Pancreas (tissue), 10 donors: ENCODE data around the gene TLR8. TPM values are rescaled to one million over a fixed set of nuclear protein-coding genes. Genes with fewer than 3 reads are reported as not detected.

Experiments
- ATAC-seq, 4 donors: fragments of 200-7000 bp; cut with Tn5 transposase; one replicate each; pipeline versions ENCODE4 v1.8.0 to v1.9.1; 2020; ENCODE audit warnings: mild to moderate bottlenecking in 4 of 4, moderate library complexity in 4 of 4
- DNase-seq, 6 donors: peaks; one replicate each; pipeline ENCODE4 v3.0.0-alpha.2; 2020
- FAIRE-seq: peaks from 2 replicates; lab custom pipeline; 2012; peaks lifted over from hg19 to GRCh38; lab: Jason Lieb, UNC
- H3K27ac ChIP-seq, 4 donors: fragments of 200-600 bp; sonication (generic); 1 replicate in 3 of 4; 2 replicates in 1 of 4; pipeline versions ENCODE4 v1.5.0 to v1.8.0; 2020
- H3K27me3 ChIP-seq, 4 donors: fragments of 200-600 bp; one replicate each; pipeline ENCODE4 v1.8.0; 2021
- H3K36me3 ChIP-seq, 3 donors: fragments of 200-600 bp; sonication (generic) in 1 of 3; one replicate each; pipeline versions ENCODE4 v1.5.0 to v1.8.0; 2020 to 2021
- H3K4me1 ChIP-seq, 3 donors: fragments of 200-600 bp; one replicate each; pipeline ENCODE4 v1.8.0; 2021
- H3K4me3 ChIP-seq, 4 donors: fragments of 200-600 bp; sonication (generic) in 2 of 4; one replicate each; pipeline versions ENCODE4 v1.5.0 to v1.8.0; 2020 to 2021
- H3K9me3 ChIP-seq, 4 donors: fragments of 200-600 bp; one replicate each; pipeline ENCODE4 v1.8.0; 2021
- whole genome bisulfite sequencing, 2 donors: extraction: QIAGEN DNeasy Blood & Tissue Kit; methylation state at CpG; one replicate each; pipeline ENCODE4 v1.1.7; 2013; 5-methylcytosine and 5-hydroxymethylcytosine counted together
- intact Hi-C, 3 donors: fragments of 100-400 bp; cut with DNase I; formaldehyde crosslinking; loops; one replicate each; pipeline versions ENCODE4 v1.11.1 to v1.14.2; 2022
- polyA plus RNA-seq, 2 donors: library from polyadenylated mRNA; stranded (reverse); fragments of 200-250 nt; gene quantifications; one replicate each; pipeline ENCODE4 v1.2.3, GENCODE V29; 2013
- total RNA-seq, 6 donors: library from RNA; stranded (reverse); fragmentation: NEBNext Ultra II Directional in 4 of 6; extraction: Animal tissue kit (Norgen Biotek cat#: 25700) in 4 of 6; gene quantifications; one replicate each; pipeline versions ENCODE4 v1.2.1 to v1.2.4, GENCODE V29; 2021 to 2023
- TF ChIP-seq, protein P1 (sequence below), 4 donors: fragments of 200-600 bp; sonication (generic) in 3 of 4; IDR thresholded peaks; one replicate each; pipeline versions ENCODE4 v1.5.0 to v1.8.0; 2021; ENCODE audit warnings: antibody characterized with exemption in 4 of 4
- donor health status: healthy with polysubstance abuse.
- donor health status: DM: no; HTN: no; CAD: no; lungs with moderate emphysema.
- donor health status: DM: no; HTN: no; CAD: no.
- donor health status: control.
- donor health status: control.
- donor health status: Bipolar disorder and iron deficiency.
- donor health status: DM: yes; HTN: yes; CAD: no.
- donor health status: DM: no; HTN: no; CAD: no.
- donor health status: DM: no; HTN: no; CAD: no.
- donor health status: DM: yes; HTN: yes; CAD: no.

The TLR8 gene
- total RNA-seq: 1 to 10 TPM in 2 of 6 donors, under 1 TPM in 4; 0.05 to 2.0 (median 0.47) TPM
- under 1 TPM; 0.04 to 0.05 TPM for polyA plus RNA-seq

DNA sequence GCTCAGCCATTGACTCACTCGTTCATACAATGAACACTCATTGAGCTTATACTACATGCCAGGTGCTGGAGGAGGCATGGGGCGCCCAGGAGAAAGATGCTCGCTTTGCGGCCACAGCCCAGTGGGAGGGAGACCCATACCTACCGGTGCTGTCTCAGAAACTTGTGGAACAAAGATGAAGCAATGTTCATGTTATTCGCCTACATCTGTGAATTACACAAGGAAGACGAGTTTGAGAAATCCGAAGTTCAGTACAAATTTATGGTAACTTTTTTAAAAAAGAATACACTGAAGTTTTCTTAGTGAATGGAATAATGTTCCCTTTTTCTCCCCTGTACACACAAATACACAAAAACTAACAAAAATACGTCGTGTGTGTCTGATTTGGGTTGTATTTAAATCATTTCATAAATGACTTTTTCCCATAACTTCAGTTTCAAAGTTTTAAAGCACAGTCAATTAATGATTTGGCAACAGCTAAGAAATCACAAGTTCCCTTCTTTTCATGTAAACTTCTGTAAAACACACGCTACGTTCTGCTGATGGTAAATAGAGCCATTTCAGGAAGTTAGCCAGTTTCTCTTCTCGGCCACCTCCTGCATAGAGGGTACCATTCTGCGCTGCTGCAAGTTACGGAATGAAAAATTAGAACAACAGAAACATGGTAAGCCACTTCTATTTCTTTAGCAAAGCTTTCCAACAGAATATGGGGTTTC is at the start of gene TLR8:
Gene TLR8, plus strand, starts transcription at position 575 of the 716 bp plus-strand sequence. Its CDS starts 87 bp downstream, at position 662.
- Histone ChIP-seq H3K36me3 (no peaks in the 10 kb centered on the region), H3K27ac (no peak within 1 kb of the TSS), H3K4me3 (no peak within 1 kb of the TSS), H3K9me3 (no peaks in the 10 kb centered on the region), H3K4me1 (no peaks in the 10 kb centered on the region), H3K27me3 (peaks cover 0 to 5% (median 0%) of the 10 kb centered on the region in 4 donors)
- WGBS, 2 donors: 81 to 84% methylated on average over 15 of the region's 15 CpGs
- intact Hi-C loops: no loop called here
- ATAC-seq: no peak
- DNase-seq: no peak
- TF ChIP-seq, protein P1, sequence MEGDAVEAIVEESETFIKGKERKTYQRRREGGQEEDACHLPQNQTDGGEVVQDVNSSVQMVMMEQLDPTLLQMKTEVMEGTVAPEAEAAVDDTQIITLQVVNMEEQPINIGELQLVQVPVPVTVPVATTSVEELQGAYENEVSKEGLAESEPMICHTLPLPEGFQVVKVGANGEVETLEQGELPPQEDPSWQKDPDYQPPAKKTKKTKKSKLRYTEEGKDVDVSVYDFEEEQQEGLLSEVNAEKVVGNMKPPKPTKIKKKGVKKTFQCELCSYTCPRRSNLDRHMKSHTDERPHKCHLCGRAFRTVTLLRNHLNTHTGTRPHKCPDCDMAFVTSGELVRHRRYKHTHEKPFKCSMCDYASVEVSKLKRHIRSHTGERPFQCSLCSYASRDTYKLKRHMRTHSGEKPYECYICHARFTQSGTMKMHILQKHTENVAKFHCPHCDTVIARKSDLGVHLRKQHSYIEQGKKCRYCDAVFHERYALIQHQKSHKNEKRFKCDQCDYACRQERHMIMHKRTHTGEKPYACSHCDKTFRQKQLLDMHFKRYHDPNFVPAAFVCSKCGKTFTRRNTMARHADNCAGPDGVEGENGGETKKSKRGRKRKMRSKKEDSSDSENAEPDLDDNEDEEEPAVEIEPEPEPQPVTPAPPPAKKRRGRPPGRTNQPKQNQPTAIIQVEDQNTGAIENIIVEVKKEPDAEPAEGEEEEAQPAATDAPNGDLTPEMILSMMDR (IDR thresholded peaks at IDR 0.05): no peak
- no peak for FAIRE-seq

DNA sequence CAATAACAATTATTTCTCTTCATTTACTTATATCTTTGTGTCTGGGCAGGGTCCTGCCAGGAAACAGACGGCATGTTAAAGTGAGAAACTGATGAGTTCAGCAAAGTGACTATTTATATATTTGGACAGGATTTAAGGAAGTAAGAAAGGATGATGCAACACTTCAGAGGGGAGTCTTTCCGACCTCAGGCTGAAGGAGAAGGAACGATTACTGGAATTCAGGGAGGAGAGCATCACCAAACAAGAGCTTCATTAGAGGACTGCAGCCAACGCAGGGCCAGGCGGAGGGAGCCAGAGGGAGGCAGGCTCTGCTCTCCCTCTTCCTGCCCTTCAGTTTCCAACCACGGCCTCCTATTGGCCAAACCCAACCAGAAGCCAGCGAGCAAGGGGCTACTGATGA is 41.1 kb upstream of the TLR8 start:
- no peak overlapping the region for H3K27ac ChIP-seq
- peak in 1 of 6 donors; percentile 16 for DNase-seq
- no peaks in the 10 kb centered on the region for H3K9me3 ChIP-seq
- no peaks in the 10 kb centered on the region for H3K4me1 ChIP-seq
- H3K27me3 ChIP-seq: no peaks in the 10 kb centered on the region
- intact Hi-C loops: no loop called here
- ATAC-seq: peak in 2 of 4 donors; percentile 29 to 46
- no peak for FAIRE-seq
- H3K36me3 ChIP-seq: no peaks in the 10 kb centered on the region
- no peak overlapping the region for H3K4me3 ChIP-seq
- WGBS, 2 donors: 55 to 64% methylated on average over 7 of the region's 7 CpGs
- TF ChIP-seq, protein P1 (IDR thresholded peaks at IDR 0.05): no peak

DNA sequence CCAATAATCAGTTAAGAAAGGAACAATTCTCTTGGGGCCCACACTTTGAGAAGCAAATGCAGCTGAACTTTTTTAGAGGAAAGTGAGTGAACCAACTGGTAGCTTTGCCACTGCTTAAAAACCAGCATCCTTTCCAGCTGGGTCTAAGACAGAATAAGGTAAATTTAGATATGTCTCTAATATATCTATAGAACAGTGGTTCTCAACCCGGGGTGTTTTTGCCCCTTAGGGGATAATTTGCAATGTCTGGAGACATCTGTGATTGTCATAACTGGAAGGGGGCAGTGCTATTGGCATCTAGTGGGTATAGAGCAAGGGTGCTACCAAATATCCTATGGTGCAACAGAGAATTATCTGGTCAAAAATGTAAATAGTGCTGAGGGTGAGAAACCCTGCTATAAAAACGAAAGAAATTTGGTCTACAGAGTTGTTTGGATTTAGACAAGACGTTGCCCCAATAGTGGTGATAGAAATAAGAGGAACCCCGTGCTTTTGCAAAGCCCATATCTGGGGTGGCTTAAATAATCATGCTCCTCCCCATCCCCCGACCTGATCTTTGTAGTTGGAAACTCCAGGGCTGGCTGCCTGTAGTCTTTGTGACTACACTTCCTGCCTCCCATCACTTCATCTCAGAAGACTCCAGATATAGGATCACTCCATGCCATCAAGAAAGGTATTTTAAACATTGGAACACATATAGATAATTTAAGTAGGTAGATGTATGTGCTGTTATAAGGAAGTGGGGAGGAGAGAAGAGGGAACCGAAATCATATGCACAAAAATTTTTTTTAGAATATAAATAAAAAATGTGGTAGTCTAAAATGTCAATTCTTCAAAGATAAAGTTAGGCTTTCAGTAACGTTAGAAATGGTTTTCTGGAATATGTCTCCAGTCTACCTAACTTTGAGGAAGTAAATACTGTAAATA is 39.7 kb upstream of the TLR8 start, which contains the start of gene TLR7:
Gene TLR7, plus strand, starts transcription at position 622 of the 927 bp plus-strand sequence. CDS start 507 bp downstream, outside the sequence.
- Histone ChIP-seq H3K4me3 (no peak within 1 kb of the TSS), H3K9me3 (no peaks in the 10 kb centered on the region), H3K27ac (no peak within 1 kb of the TSS), H3K36me3 (no peaks in the 10 kb centered on the region), H3K27me3 (no peaks in the 10 kb centered on the region), H3K4me1 (no peaks in the 10 kb centered on the region)
- intact Hi-C loops: no loop called here
- no peak for FAIRE-seq
- no peak for ATAC-seq
- TF ChIP-seq, protein P1 (IDR thresholded peaks at IDR 0.05): no peak
- WGBS, 2 donors: 53 to 54% methylated on average over 7 of the region's 7 CpGs
- no peak for DNase-seq

DNA sequence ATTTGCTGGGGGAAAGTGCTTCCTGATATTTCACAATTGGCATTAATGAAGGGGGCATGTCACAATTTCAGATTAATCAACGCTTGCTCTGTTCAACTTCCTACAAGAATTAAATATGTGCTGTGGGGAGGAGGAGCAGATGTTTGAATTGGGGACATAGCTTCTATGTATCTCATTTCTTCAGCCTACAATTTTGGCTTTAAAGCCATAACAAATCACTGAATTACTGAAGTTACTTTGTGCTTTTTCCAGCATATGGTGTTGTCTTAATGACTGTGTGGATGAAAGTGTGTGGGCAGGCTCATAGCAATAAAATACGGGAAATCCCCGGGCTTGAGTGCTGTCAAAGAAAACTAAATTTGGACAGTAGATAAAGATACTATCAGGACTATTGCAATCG is 38.7 kb upstream of the TLR8 start:
- no peak for FAIRE-seq

More for the DNA sequence above, 38.7 kb upstream of the TLR8 start:
- intact Hi-C loops: no loop called here
- no peak overlapping the region for H3K4me3 ChIP-seq
- no peaks in the 10 kb centered on the region for H3K27me3 ChIP-seq
- DNase-seq: no peak
- no peak overlapping the region for H3K27ac ChIP-seq
- TF ChIP-seq, protein P1 (IDR thresholded peaks at IDR 0.05): no peak
- H3K4me1 ChIP-seq: no peaks in the 10 kb centered on the region
- WGBS, 2 donors: 58 to 64% methylated on average over 4 of the region's 4 CpGs
- no peak for ATAC-seq
- no peaks in the 10 kb centered on the region for H3K9me3 ChIP-seq
- H3K36me3 ChIP-seq: no peaks in the 10 kb centered on the region
